Muscle layer of colon (tissue), 2 donors: ENCODE measurements around the gene TMA7.
A peak's percentile ranks its signal among the peaks of the same experiment; 100 is the strongest.

ENCODE experiments used
- H3K27ac ChIP-seq: one replicate; pipeline ENCODE4 v1.7.0; 2013; ENCODE audit warnings: low read depth, mild to moderate bottlenecking, low read length, moderate library complexity
- H3K27me3 ChIP-seq, 2 donors: one replicate each; pipeline ENCODE4 v1.7.0; 2013; ENCODE audit warnings: low read length in 2 of 2, mild to moderate bottlenecking in 2 of 2; ENCODE audit not compliant: insufficient read depth in 2 of 2, control insufficient read depth in 1 of 2
- H3K36me3 ChIP-seq: one replicate; pipeline ENCODE4 v1.7.0; 2013; ENCODE audit warnings: mild to moderate bottlenecking, low read length; ENCODE audit not compliant: insufficient read depth
- H3K4me1 ChIP-seq: one replicate; pipeline ENCODE4 v1.7.0; 2013; ENCODE audit warnings: mild to moderate bottlenecking, low read length; ENCODE audit not compliant: insufficient read depth
- H3K4me3 ChIP-seq, 2 donors: one replicate each; pipeline ENCODE4 v1.7.0; 2013; ENCODE audit warnings: low read length in 2 of 2, low read depth in 1 of 2, mild to moderate bottlenecking in 1 of 2, moderate library complexity in 1 of 2
- H3K9ac ChIP-seq: one replicate; pipeline ENCODE4 v1.7.0; 2013; ENCODE audit warnings: low read length
- H3K9me3 ChIP-seq: one replicate; pipeline ENCODE4 v1.7.0; 2013; ENCODE audit warnings: mild to moderate bottlenecking, low read length
- donor health status: abdominal sarcoma.
- donor health status: Adenocarcinoma of cecum.

TMA7 gene

DNA sequence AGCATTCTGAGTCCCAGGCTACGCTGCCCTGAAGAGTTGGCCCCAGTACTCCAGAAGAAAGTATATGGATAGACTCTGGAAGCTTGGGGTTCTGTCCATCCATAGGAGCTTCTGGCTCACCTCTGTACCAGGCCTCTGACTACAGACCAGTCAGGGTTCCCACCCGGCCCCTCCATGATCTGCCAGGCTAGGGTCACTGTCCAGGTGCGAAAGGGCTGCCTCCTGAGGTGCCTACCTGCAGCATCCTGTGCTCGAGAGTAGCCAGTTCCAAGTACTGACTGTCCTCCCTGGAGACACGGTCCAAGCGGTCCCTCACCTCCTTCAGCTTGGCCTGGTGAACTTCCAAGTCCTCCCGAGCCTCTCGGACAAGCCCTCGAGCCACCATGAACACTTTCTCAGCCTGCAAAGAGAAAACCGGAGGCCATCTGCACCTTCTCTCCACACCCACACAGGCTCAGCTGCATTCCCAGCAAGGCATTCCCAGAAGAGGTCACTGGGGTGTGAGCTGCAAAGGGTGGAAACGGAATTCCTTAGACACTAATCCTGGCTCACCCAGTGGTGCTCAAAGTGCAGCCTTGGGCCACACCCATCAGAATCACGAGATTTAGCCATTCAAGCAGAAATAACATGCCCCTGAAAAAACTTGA lies 6.5 kb upstream of the TMA7 start:
- H3K4me3 ChIP-seq, result no peak overlapping the region
- peaks cover 15% of the 10 kb centered on the region for H3K4me1 ChIP-seq
- H3K27ac ChIP-seq, result peak overlapping the region; percentile 25

DNA sequence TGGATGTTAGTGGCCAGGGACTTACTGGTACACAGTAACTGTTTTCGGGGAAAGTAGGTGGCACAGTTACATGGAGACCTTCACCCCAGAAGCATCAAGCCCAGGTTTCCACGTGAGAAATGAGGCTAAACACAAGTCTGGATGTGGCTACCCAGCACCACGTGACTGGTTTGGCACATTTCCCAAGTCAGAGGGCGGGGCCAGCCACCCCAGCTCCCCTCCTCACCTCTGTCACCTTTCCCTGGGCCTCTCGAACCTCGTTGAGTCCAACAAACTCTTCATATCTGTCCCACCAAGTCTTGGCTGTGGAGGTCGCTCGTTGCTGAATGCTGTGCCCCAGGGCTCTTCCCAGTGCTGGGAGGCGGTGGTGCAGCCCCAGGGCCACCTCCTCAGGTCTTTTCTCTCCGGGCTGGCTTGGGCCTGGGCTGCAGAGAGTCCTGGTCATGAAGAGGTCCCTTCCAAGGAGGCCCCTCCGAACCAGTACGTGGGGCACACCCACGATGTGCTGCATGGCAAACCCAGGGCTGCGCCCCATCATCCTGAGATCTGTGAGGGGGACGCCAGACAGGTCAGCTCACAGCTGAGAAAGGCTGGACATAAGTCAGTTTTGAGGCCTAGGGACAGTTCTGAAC lies 5.3 kb upstream of the TMA7 start:
- no peaks in the 10 kb centered on the region for H3K9me3 ChIP-seq
- no peak overlapping the region for H3K9ac ChIP-seq
- no peaks in the 10 kb centered on the region for H3K27me3 ChIP-seq
- no peak overlapping the region for H3K4me3 ChIP-seq
- H3K36me3 ChIP-seq, result peaks cover 14% of the 10 kb centered on the region
- peak overlapping the region; percentile 28 for H3K27ac ChIP-seq
- H3K4me1 ChIP-seq, result peaks cover 20% of the 10 kb centered on the region

More for the DNA sequence above, 6.5 kb upstream of the TMA7 start:
- peaks cover 14% of the 10 kb centered on the region for H3K36me3 ChIP-seq
- no peak overlapping the region for H3K9ac ChIP-seq
- no peaks in the 10 kb centered on the region for H3K9me3 ChIP-seq
- no peaks in the 10 kb centered on the region for H3K27me3 ChIP-seq

- no peak overlapping the region for H3K4me3 ChIP-seq
- H3K27ac ChIP-seq, result peak overlapping the region; percentile 28
- H3K36me3 ChIP-seq, result peaks cover 14% of the 10 kb centered on the region
- H3K9ac ChIP-seq, result no peak overlapping the region
- H3K4me1 ChIP-seq, result peaks cover 17% of the 10 kb centered on the region
- H3K27me3 ChIP-seq, result no peaks in the 10 kb centered on the region
- no peaks in the 10 kb centered on the region for H3K9me3 ChIP-seq
Observed at GRCh38 chr3:48435223-48435595, 4.8 kb upstream of the TMA7 start.

GRCh38 chr3:48435774-48436476 lies 4.1 kb upstream of the TMA7 start:
- Histone ChIP-seq H3K9me3 (no peaks in the 10 kb centered on the region), H3K4me3 (no peak overlapping the region), H3K9ac (no peak overlapping the region), H3K27me3 (no peaks in the 10 kb centered on the region), H3K36me3 (peaks cover 14% of the 10 kb centered on the region), H3K27ac (peak overlapping the region; percentile 28), H3K4me1 (peaks cover 13% of the 10 kb centered on the region)

DNA sequence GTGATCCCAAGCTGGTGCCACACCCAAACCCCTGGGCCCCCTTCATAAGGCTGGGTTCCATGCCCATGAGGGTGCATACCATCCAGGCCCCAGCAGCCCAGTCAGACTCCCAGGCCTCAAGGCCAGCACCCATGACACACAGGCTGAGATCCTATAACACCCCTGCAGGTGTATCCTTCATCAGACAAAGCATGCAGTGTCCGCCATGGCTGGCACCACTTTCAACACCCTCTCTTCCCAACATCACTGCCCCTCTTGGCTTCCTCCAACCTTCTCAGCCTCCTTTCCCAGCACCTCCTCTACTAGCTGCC lies 3.6 kb upstream of the TMA7 start:
- Histone ChIP-seq H3K27ac (no peak overlapping the region), H3K36me3 (peaks cover 15% of the 10 kb centered on the region), H3K4me1 (peaks cover 18% of the 10 kb centered on the region), H3K9me3 (no peaks in the 10 kb centered on the region), H3K9ac (no peak overlapping the region), H3K4me3 (no peak overlapping the region), H3K27me3 (no peaks in the 10 kb centered on the region)

- no peak overlapping the region for H3K27ac ChIP-seq
Observed at GRCh38 chr3:48436855-48437254, 3.2 kb upstream of the TMA7 start.

DNA sequence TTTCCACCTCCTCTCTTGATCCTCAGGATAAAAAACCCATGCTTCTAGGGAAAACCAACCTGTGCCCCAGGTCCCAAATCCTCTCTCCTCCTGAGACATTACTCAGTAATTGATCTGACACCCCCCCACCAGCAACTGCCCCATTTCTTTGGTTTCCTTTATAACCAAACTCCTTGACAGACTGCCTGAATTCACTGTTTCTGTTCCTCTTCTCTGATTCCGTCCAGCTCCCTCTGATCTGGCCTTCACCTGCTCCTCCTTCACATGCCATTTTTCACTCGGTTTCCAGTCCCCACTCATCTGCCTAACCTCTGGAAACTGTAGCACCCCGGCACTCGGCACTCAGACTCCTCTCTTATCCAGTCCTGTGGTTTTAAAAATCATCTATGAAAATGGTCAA lies 2.2 kb upstream of the TMA7 start:
- peaks cover 25% of the 10 kb centered on the region for H3K4me1 ChIP-seq
- H3K9me3 ChIP-seq, result no peaks in the 10 kb centered on the region
- no peak overlapping the region for H3K4me3 ChIP-seq
- no peak overlapping the region for H3K9ac ChIP-seq
- no peak overlapping the region for H3K27ac ChIP-seq
- H3K27me3 ChIP-seq, result no peaks in the 10 kb centered on the region
- peaks cover 17% of the 10 kb centered on the region for H3K36me3 ChIP-seq

More at GRCh38 chr3:48436855-48437254, 3.2 kb upstream of the TMA7 start:
- H3K9me3 ChIP-seq, result no peaks in the 10 kb centered on the region
- peaks cover 22% of the 10 kb centered on the region for H3K4me1 ChIP-seq
- peaks cover 19% of the 10 kb centered on the region for H3K36me3 ChIP-seq
- no peaks in the 10 kb centered on the region for H3K27me3 ChIP-seq
- no peak overlapping the region for H3K9ac ChIP-seq
- no peak overlapping the region for H3K4me3 ChIP-seq

DNA sequence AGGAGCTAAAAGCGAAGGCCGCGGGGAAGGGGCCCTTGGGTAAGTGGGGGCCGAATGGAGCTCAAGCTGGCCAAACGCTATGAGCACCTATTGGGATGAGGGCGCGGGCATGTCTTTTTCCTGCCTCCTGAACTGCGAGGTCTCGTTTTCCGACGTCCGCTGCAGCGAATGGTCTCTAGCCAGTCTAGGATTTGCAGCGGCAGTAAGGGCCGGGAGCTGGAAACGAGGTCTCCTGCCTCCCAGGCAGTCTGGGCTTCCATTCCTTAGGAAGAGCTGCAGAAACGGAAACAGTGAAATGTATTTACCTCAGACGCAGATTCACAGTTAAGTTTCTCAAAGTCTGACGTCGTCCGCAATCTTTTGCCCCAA lies 517 bp downstream of the TMA7 start:
- H3K4me3 ChIP-seq, result peak overlapping the region; percentile 91 to 92
- peak overlapping the region; percentile 91 for H3K27ac ChIP-seq
- peaks cover 25% of the 10 kb centered on the region for H3K4me1 ChIP-seq
- no peaks in the 10 kb centered on the region for H3K9me3 ChIP-seq
- H3K9ac ChIP-seq, result peak overlapping the region; percentile 75
- no peaks in the 10 kb centered on the region for H3K27me3 ChIP-seq
- peaks cover 27% of the 10 kb centered on the region for H3K36me3 ChIP-seq

- Histone ChIP-seq H3K4me3 (no peak overlapping the region), H3K36me3 (peaks cover 27% of the 10 kb centered on the region), H3K27ac (no peak overlapping the region), H3K4me1 (peaks cover 26% of the 10 kb centered on the region), H3K9me3 (no peaks in the 10 kb centered on the region), H3K9ac (no peak overlapping the region), H3K27me3 (no peaks in the 10 kb centered on the region)
Observed at GRCh38 chr3:48441940-48442339, 1.9 kb downstream of the TMA7 start.

DNA sequence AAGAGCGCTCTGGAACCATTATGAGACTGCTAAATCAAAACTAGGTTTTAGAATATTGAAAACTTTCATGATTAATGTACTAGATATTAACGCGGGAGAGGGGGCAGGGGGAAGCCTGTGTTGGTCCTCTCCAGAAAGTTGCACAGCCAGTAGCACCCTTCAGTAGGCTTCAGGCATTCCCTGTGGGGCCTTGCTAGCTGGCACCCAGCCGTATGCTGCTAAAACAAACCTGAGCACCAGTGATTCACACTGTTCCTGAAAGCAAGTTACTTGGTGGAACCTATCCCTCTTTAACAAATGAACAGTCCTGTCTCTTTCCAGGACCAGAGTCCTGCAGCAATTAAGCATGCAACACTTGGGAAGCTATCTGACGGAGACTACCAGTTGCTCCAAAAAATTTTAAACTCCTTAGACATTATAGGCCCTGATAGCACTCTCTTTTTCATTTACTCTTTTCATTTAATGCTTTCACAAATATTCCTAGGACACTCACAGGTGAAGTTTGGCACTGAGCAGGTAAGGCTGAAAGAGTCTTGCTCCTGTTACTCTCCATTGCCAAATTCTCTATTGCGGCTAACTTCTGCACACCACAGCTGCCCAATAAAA lies 5.3 kb downstream of the TMA7 start:
- Histone ChIP-seq H3K9ac (no peak overlapping the region), H3K27ac (peak overlapping the region; percentile 92), H3K36me3 (peaks cover 27% of the 10 kb centered on the region), H3K4me1 (peaks cover 33% of the 10 kb centered on the region), H3K4me3 (peak overlapping the region in 1 of 2 donors; percentile 94), H3K9me3 (no peaks in the 10 kb centered on the region), H3K27me3 (no peaks in the 10 kb centered on the region)

DNA sequence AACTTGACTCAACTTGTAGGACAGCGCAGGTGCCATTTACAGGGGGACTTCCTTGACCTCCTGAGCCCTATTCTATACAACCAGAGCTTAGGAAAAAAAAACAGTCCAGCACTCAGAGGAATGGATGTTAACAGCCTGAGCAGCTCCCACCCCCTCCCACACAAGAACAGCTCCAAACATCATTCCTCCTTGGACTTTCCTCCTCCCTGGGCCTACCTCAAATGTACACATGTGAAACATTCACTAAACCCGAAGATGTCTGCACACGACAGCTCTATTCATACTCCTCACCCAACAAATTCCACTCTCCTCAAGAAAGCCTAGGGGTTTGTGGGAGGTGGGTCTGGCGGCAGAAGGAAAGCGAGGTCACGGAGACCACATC lies 6.0 kb downstream of the TMA7 start:
- peak overlapping the region; percentile 90 for H3K9ac ChIP-seq
- no peaks in the 10 kb centered on the region for H3K9me3 ChIP-seq
- H3K27me3 ChIP-seq, result no peaks in the 10 kb centered on the region
- peak overlapping the region; percentile 92 for H3K27ac ChIP-seq
- peak overlapping the region; percentile 47 to 94 for H3K4me3 ChIP-seq
- H3K36me3 ChIP-seq, result peaks cover 27% of the 10 kb centered on the region
- peaks cover 32% of the 10 kb centered on the region for H3K4me1 ChIP-seq
